Urinary bladder (tissue), 4 donors: ENCODE measurements around the gene SNUPN. TPM values are rescaled to one million over a fixed set of nuclear protein-coding genes. Genes with fewer than 3 reads are reported as not detected.

Experiments used
- DNase-seq: peaks from one replicate; pipeline ENCODE4 v3.0.0-alpha.2; 2015; ENCODE audit errors: extremely low spot score
- H3K27ac ChIP-seq: one replicate; pipeline ENCODE4 v1.5.1; 2013; ENCODE audit warnings: low read depth, mild to moderate bottlenecking, moderate library complexity
- H3K36me3 ChIP-seq: one replicate; pipeline ENCODE4 v1.6.1; 2013; ENCODE audit warnings: mild to moderate bottlenecking, moderate library complexity; ENCODE audit not compliant: insufficient read depth
- H3K4me1 ChIP-seq: one replicate; pipeline ENCODE4 v1.6.1; 2013; ENCODE audit warnings: mild to moderate bottlenecking, moderate library complexity; ENCODE audit not compliant: insufficient read depth
- H3K4me3 ChIP-seq: one replicate; pipeline ENCODE4 v1.5.1; 2013; ENCODE audit warnings: low read depth, low read length
- WGBS: extraction: QIAGEN DNeasy Blood & Tissue Kit; methylation state at CpG from one replicate; pipeline ENCODE4 v1.1.7; 2013; 5-methylcytosine and 5-hydroxymethylcytosine counted together
- polyA plus RNA-seq: library from polyadenylated mRNA; stranded (reverse); fragments of 200-250 nt; gene quantifications from one replicate; pipeline ENCODE4 v1.2.3, GENCODE V29; 2013
- total RNA-seq: library from RNA; depleted of rRNA; stranded (reverse); fragments of >200 nt; gene quantifications from one replicate; pipeline ENCODE4 v1.2.3, GENCODE V29; 2014
- donor health status: healthy with polysubstance abuse.
- donor health status: healthy.

SNUPN gene
- total and polyA plus RNA-seq, 2 donors = 23.6 to 25.1 TPM

- WGBS = 2% methylated on average over 34 of the region's 34 CpGs
- H3K36me3 ChIP-seq = no peaks in the 10 kb centered on the region
- H3K4me1 ChIP-seq = peaks cover 2% of the 10 kb centered on the region
- peak overlapping the region; percentile 73 for H3K4me3 ChIP-seq
- peak overlapping the region; percentile 93 for H3K27ac ChIP-seq
- DNase-seq = peak; percentile 15
Measured at GRCh38 chr15:75648156-75649000, 22.9 kb upstream of the SNUPN start.

- Histone ChIP-seq H3K36me3 (no peaks in the 10 kb centered on the region), H3K4me1 (peaks cover 2% of the 10 kb centered on the region), H3K27ac (peak within 1 kb of the TSS; percentile 93), H3K4me3 (peak within 1 kb of the TSS; percentile 73)
- DNase-seq = peak; percentile 50
- under 1% methylated on average over 76 of the region's 76 CpGs for WGBS
Measured at GRCh38 chr15:75647370-75648155, 22.0 kb upstream of the SNUPN start, which contains the start of gene SNX33. Gene SNX33 (plus strand): TSS chr15:75647912. CDS start chr15:75649103, 1,191 bp downstream.

- H3K4me3 ChIP-seq = peak overlapping the region; percentile 73
- DNase-seq = no peak
- H3K36me3 ChIP-seq = no peaks in the 10 kb centered on the region
- H3K4me1 ChIP-seq = peaks cover 2% of the 10 kb centered on the region
- under 1% methylated on average over 26 of the region's 26 CpGs for WGBS
- H3K27ac ChIP-seq = peak overlapping the region; percentile 93
Measured at GRCh38 chr15:75646944-75647364, 21.4 kb upstream of the SNUPN start.

GRCh38 chr15:75646112-75646943, 20.8 kb upstream of the SNUPN start:
- 42% methylated on average over 5 of the region's 5 CpGs for WGBS
- DNase-seq = no peak
- H3K27ac ChIP-seq = peak overlapping the region; percentile 93
- H3K36me3 ChIP-seq = no peaks in the 10 kb centered on the region
- H3K4me3 ChIP-seq = peak overlapping the region; percentile 73
- peaks cover 2% of the 10 kb centered on the region for H3K4me1 ChIP-seq

DNA sequence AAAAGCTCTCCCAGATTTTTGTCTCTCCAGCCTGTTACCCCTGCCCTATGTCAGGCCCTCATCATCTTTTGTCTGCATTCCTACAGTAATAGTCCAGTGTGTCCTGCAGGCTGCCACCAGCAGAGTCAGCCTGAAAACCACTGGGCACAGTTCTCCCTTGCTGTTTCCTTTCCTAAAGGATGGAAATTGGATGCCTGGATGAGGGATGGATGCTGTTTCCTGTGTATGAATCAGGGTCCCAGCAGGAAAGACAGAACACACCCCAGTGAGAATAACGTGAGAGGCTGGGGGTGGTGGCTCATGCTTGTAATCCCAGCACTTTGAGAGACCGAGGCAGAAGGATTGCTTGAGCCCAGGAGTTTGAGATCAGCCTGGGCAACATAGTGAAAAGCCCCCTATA, 18.9 kb upstream of the SNUPN start:
- no peak overlapping the region for H3K4me3 ChIP-seq
- H3K27ac ChIP-seq = no peak overlapping the region
- DNase-seq = no peak
- H3K4me1 ChIP-seq = peaks cover 2% of the 10 kb centered on the region
- WGBS = 81% methylated on average over 2 of the region's 2 CpGs
- H3K36me3 ChIP-seq = no peaks in the 10 kb centered on the region

GRCh38 chr15:75641603-75642002, 16.1 kb upstream of the SNUPN start:
- Histone ChIP-seq H3K4me1 (peaks cover 2% of the 10 kb centered on the region), H3K4me3 (no peak overlapping the region), H3K27ac (no peak overlapping the region), H3K36me3 (no peaks in the 10 kb centered on the region)
- 88% methylated on average over 5 of the region's 5 CpGs for WGBS
- no peak for DNase-seq

DNA sequence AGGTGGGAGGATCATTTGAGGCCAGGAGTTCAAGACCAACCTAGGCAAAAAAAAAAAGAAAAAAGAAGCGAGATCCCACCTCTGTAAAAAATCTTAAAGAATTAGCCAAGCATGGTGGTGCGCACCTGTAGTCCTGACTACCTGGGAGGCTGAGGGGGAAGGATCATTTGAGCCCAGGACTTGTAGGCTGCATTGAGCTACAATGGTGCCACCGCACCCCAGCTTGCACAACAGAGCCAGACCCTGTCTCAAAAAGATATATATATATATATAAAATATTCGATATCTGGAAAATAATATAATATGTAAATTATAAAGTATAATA, 15.6 kb upstream of the SNUPN start:
- H3K36me3 ChIP-seq = no peaks in the 10 kb centered on the region
- peaks cover 2% of the 10 kb centered on the region for H3K4me1 ChIP-seq
- no peak for DNase-seq
- WGBS = 78% methylated on average over 4 of the region's 4 CpGs
- H3K4me3 ChIP-seq = no peak overlapping the region
- no peak overlapping the region for H3K27ac ChIP-seq

DNA sequence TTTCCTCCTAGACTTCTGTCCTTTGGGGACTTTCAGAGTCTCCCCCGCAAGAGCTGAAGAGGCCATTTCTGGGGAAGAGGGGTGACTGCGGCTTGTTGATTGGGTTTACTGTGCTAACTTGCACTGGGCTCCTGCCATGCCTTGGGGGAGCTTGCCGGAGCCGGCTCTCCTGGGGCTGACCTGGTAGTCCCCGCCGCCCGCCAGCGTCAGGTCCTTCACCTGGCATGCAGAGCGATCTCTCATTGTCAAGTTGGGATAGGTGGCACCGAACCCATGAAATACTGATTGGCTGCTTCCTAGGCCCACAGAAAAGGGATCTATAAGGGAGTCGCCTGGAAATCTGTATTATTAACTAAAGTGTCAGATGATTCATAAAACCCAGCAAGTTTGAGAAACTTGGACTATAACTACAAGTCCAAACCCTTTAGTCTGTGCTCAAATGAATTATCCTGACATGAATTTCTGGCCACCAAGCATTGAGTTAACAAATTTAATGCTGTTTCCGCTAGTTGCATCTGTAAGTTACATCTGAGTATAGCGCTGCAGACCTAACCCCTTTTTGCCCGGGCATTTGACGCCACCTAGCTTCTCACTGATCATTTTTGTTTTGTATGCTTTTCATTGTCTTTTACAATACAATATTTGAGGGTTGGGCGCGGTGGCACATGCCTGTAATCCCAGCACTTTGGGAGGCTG, 15.1 kb upstream of the SNUPN start:
- no peaks in the 10 kb centered on the region for H3K36me3 ChIP-seq
- H3K4me1 ChIP-seq = no peaks in the 10 kb centered on the region
- WGBS = 6% methylated on average over 17 of the region's 17 CpGs
- peak overlapping the region; percentile 61 for H3K4me3 ChIP-seq
- H3K27ac ChIP-seq = peak overlapping the region; percentile 86
- peak; percentile 20 for DNase-seq

DNA sequence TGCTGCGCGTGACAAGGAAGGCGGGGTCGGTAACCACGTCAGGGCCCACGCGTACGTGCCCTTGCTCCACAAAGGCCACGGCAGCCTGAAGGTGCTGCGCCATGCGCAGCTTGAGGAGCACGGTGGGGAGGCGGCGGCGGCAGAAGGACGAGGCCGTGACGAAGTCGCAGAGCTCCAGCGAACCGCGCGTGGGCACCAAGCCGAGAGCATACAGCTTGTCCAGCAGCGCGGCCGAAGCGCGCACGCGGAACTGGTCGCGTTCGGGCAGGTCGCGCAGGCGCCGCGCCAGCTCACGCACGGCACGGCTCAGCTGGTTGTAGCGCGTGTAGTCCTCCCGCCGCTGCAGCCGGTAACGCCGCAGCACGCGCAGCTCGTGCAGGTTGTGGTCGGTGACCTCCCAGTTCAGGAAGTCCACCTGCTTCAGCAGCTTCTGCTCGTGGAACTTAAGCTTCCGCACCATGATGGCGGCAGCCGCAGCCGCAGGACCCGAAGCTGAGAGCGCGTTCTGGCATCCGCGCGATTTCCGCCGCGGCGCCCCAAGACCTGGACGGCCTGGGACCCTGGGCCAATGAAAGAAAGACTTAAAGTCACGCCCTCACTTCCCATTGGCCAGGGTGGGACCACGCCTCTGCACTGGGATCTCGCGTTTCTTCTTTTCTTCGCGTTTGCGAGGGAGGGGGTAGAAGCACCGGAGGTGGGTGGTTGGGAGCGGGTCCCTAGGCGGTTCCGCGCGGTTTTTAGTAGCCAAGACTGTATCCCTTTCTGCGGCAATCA, 14.4 kb upstream of the SNUPN start, which contains the start of gene IMP3:
Gene IMP3, minus strand, starts transcription at position 516 of the 774 bp plus-strand sequence. Its CDS starts 56 bp downstream, at position 460.
- under 1% methylated on average over 83 of the region's 83 CpGs for WGBS
- Histone ChIP-seq H3K36me3 (no peaks in the 10 kb centered on the region), H3K4me1 (no peaks in the 10 kb centered on the region), H3K27ac (peak within 1 kb of the TSS; percentile 90), H3K4me3 (peak within 1 kb of the TSS; percentile 61)
- peak; percentile 96 for DNase-seq

DNA sequence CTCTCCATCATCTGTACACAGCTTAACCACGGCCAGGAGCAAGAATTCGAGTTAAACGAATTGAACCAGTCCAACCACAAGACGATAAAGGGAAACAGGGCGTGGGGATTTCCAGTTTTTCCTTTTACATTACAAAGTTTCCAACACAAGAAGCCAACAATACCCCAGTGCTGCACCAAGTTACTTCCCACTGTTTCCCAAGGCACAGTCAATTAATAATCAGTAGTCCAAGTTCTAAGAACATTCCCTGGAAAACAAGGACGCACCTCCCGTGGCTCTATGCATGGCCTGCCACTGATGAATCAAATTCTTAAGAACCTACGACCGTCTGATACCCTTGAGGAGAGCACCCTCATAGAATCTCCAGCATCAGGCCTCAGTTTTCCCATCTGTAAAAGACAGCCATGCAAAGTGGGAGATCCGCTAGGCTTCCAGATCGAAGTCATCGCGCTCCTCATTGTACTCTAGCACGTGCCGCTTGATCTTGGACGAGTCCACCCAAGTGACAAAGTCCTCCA, 13.7 kb upstream of the SNUPN start:
- H3K4me1 ChIP-seq = no peaks in the 10 kb centered on the region
- H3K4me3 ChIP-seq = peak overlapping the region; percentile 61
- no peaks in the 10 kb centered on the region for H3K36me3 ChIP-seq
- no peak for DNase-seq
- under 1% methylated on average over 16 of the region's 16 CpGs for WGBS
- H3K27ac ChIP-seq = peak overlapping the region; percentile 90

GRCh38 chr15:75637245-75638009, 11.9 kb upstream of the SNUPN start:
- 61% methylated on average over 4 of the region's 4 CpGs for WGBS
- H3K36me3 ChIP-seq = no peaks in the 10 kb centered on the region
- H3K4me3 ChIP-seq = no peak overlapping the region
- no peaks in the 10 kb centered on the region for H3K4me1 ChIP-seq
- peak overlapping the region; percentile 63 for H3K27ac ChIP-seq
- no peak for DNase-seq
